PFSK-1 (cell line): ENCODE results near the gene LRMDA.

Experiments
- FOXP2 ChIP-seq: optimal IDR thresholded peaks from 2 replicates; pipeline ENCODE3; 2011; ENCODE audit warnings: borderline replicate concordance, control low read depth, inconsistent platforms; ENCODE audit not compliant: insufficient read depth; ENCODE audit errors: extremely low read length, extremely low read depth
- POLR2AphosphoS5 ChIP-seq: IDR thresholded peaks from 2 replicates; pipeline ENCODE4 v1.6.1; 2012; ENCODE audit warnings: low read depth, mild to moderate bottlenecking, control low read depth, low read length, moderate library complexity
- REST ChIP-seq, 2 experiments: IDR thresholded peaks; 2 replicates each; pipeline versions ENCODE4 v1.6.1 to v1.8.0; 2011 to 2012; ENCODE audit warnings: low read depth in 2 of 2, low read length in 2 of 2, control low read depth in 1 of 2, inconsistent platforms in 1 of 2, mild to moderate bottlenecking in 1 of 2, moderate library complexity in 1 of 2; ENCODE audit not compliant: insufficient read depth in 1 of 2
- SIN3A ChIP-seq: IDR thresholded peaks from 2 replicates; pipeline ENCODE4 v1.6.1; 2012; ENCODE audit warnings: mild to moderate bottlenecking, low read length, moderate library complexity, borderline replicate concordance; ENCODE audit not compliant: insufficient read depth
- TAF1 ChIP-seq: IDR thresholded peaks from 2 replicates; pipeline ENCODE4 v1.6.1; 2012; ENCODE audit warnings: low read length, control low read depth, borderline replicate concordance; ENCODE audit not compliant: insufficient read depth

- TF ChIP-seq FOXP2: no peak
- TF ChIP-seq POLR2AphosphoS5: no peak
- TF ChIP-seq SIN3A: no peak
- no peak for TF ChIP-seq REST (IDR thresholded peaks at IDR 0.05; ENCODE audit: insufficient read depth in 1 of 2, low read depth in 2 of 2, low read length in 2 of 2)
- no peak for TF ChIP-seq TAF1
Measured at GRCh38 chr10:75552171-75552570, 120.7 kb downstream of the LRMDA start.
